Erythroblast (primary cell): ENCODE measurements around the gene EXO1.

Source experiments
- GATA1 ChIP-seq: IDR thresholded peaks from 2 replicates; pipeline ENCODE4 v1.6.1; 2011; ENCODE audit warnings: low read depth, mild to moderate bottlenecking, control low read depth, low read length, moderate library complexity
- POLR2A ChIP-seq: IDR thresholded peaks from 2 replicates; pipeline ENCODE4 v1.6.1; 2011; ENCODE audit warnings: mild to moderate bottlenecking, low read length

- no peak for TF ChIP-seq POLR2A
- no peak for TF ChIP-seq GATA1
Measured at GRCh38 chr1:241881440-241881839, 33.4 kb downstream of the EXO1 start.
